Lower leg skin (tissue), 3 donors: Measurements from ENCODE around the gene SLC6A3.

ENCODE experiments used
- CTCF ChIP-seq, 3 donors: fragments of 450-650 bp; IDR thresholded peaks; one replicate each; pipeline ENCODE4 v1.5.1; 2016; ENCODE audit warnings: antibody characterized with exemption in 3 of 3, mild to moderate bottlenecking in 3 of 3, moderate library complexity in 2 of 3
- POLR2A ChIP-seq, 2 donors: fragments of 450-650 bp; IDR thresholded peaks; one replicate each; pipeline ENCODE4 v1.6.1; 2016 to 2017; ENCODE audit warnings: antibody characterized with exemption in 2 of 2, mild to moderate bottlenecking in 1 of 2, moderate library complexity in 1 of 2

GRCh38 chr5:1370006-1370405 lies 75.2 kb downstream of the SLC6A3 start:
- no peak for TF ChIP-seq CTCF (IDR thresholded peaks at IDR 0.05)
- TF ChIP-seq POLR2A (IDR thresholded peaks at IDR 0.05): no peak
